22Rv1 (cell line): Measurements from ENCODE around the gene CIAO2B.

Experiments used
- ZFX ChIP-seq: fragments of 450-650 bp; IDR thresholded peaks from 2 replicates; pipeline ENCODE4 v1.6.1; 2017; ENCODE audit warnings: antibody characterized with exemption, borderline replicate concordance
- TF ChIP-seq, protein P1 (sequence below): fragments of 450-650 bp; IDR thresholded peaks from 2 replicates; pipeline ENCODE4 v1.5.1; 2017; ENCODE audit warnings: mild to moderate bottlenecking

DNA sequence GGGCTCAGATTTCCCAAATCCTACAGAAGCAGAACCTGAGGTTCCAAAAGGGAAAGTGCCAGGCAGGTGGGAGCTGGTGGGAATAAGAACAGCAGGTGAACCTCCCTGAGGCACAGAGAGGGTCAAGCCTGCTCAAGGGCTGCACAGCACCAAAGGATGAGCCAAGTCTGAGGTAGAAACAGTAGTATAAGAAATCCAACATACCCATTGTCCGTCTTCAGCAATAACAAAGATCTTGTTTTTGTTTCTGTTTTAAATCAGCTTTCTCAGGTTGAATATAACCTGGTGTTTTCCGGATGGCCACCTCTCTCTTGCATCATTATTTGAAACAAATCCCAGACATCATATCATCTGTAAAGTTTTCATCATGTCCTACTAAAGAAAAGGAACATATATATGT is 16.2 kb upstream of the CIAO2B start:
- TF ChIP-seq, protein P1, sequence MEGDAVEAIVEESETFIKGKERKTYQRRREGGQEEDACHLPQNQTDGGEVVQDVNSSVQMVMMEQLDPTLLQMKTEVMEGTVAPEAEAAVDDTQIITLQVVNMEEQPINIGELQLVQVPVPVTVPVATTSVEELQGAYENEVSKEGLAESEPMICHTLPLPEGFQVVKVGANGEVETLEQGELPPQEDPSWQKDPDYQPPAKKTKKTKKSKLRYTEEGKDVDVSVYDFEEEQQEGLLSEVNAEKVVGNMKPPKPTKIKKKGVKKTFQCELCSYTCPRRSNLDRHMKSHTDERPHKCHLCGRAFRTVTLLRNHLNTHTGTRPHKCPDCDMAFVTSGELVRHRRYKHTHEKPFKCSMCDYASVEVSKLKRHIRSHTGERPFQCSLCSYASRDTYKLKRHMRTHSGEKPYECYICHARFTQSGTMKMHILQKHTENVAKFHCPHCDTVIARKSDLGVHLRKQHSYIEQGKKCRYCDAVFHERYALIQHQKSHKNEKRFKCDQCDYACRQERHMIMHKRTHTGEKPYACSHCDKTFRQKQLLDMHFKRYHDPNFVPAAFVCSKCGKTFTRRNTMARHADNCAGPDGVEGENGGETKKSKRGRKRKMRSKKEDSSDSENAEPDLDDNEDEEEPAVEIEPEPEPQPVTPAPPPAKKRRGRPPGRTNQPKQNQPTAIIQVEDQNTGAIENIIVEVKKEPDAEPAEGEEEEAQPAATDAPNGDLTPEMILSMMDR = no peak
- TF ChIP-seq ZFX = no peak
